Mesendoderm (in vitro differentiated cells): ENCODE results near the gene NID2.
A peak's percentile ranks its signal among the peaks of the same experiment; 100 is the strongest.

Experiments used
- DNase-seq: peaks from one replicate; pipeline ENCODE4 v3.0.0; 2013
- H2AK5ac ChIP-seq: 2 replicates; pipeline ENCODE4 v1.6.1; 2013; ENCODE audit warnings: low read length, inconsistent platforms
- H2BK120ac ChIP-seq: 2 replicates; pipeline ENCODE4 v1.6.1; 2013; ENCODE audit warnings: low read depth, mild to moderate bottlenecking, low read length, moderate library complexity, mixed read lengths
- H2BK15ac ChIP-seq: replicated peaks from 2 replicates; pipeline ENCODE4 v1.6.1; 2013; ENCODE audit warnings: low read depth, mild to moderate bottlenecking, moderate library complexity
- H2BK5ac ChIP-seq: 2 replicates; pipeline ENCODE4 v1.6.1; 2013; ENCODE audit warnings: low read length, inconsistent platforms
- H3K18ac ChIP-seq: 2 replicates; pipeline ENCODE4 v1.6.1; 2013; ENCODE audit warnings: mild to moderate bottlenecking, low read length, mixed read lengths
- H3K23ac ChIP-seq: one replicate; pipeline ENCODE4 v1.6.1; 2013; ENCODE audit warnings: low read length
- H3K27ac ChIP-seq: 2 replicates; pipeline ENCODE4 v1.5.1; 2013; ENCODE audit warnings: low read depth, mild to moderate bottlenecking, inconsistent platforms, low read length, moderate library complexity
- H3K27me3 ChIP-seq: 2 replicates; pipeline ENCODE4 v1.6.1; 2013; ENCODE audit warnings: low read length, control low read depth, mild to moderate bottlenecking, inconsistent platforms; ENCODE audit not compliant: insufficient read depth, poor library complexity
- H3K36me3 ChIP-seq: 2 replicates; pipeline ENCODE4 v1.6.1; 2013; ENCODE audit warnings: low read length, inconsistent platforms; ENCODE audit not compliant: control insufficient read depth, insufficient read depth
- H3K4ac ChIP-seq: one replicate; pipeline ENCODE4 v1.6.1; 2013; ENCODE audit warnings: low read depth, mild to moderate bottlenecking, low read length, moderate library complexity
- H3K4me1 ChIP-seq: 2 replicates; pipeline ENCODE4 v1.6.1; 2013; ENCODE audit warnings: low read depth, low read length, inconsistent platforms; ENCODE audit not compliant: control insufficient read depth
- H3K4me2 ChIP-seq: 2 replicates; pipeline ENCODE4 v1.6.1; 2013; ENCODE audit warnings: low read length
- H3K4me3 ChIP-seq: 2 replicates; pipeline ENCODE4 v1.5.1; 2013; ENCODE audit warnings: mild to moderate bottlenecking, low read length
- H3K56ac ChIP-seq: one replicate; pipeline ENCODE4 v1.6.1; 2013; ENCODE audit warnings: low read length
- H3K79me1 ChIP-seq: 2 replicates; pipeline ENCODE4 v1.6.1; 2013; ENCODE audit warnings: low read length, inconsistent platforms
- H3K79me2 ChIP-seq: 2 replicates; pipeline ENCODE4 v1.6.1; 2013; ENCODE audit warnings: mild to moderate bottlenecking, low read length; ENCODE audit not compliant: control insufficient read depth, insufficient read depth
- H3K9ac ChIP-seq: 2 replicates; pipeline ENCODE4 v1.6.1; 2013; ENCODE audit warnings: low read length, inconsistent platforms
- H4K5ac ChIP-seq: one replicate; pipeline ENCODE4 v1.6.1; 2013; ENCODE audit warnings: low read length
- H4K8ac ChIP-seq: one replicate; pipeline ENCODE4 v1.6.1; 2013; ENCODE audit warnings: low read depth, mild to moderate bottlenecking, control low read depth, low read length, moderate library complexity
- WGBS: extraction: QIAGEN DNeasy Blood & Tissue Kit; methylation state at CpG from one replicate; pipeline ENCODE4 v1.1.7; 2013; ENCODE audit warnings: low lambda C conversion rate, missing lambda C conversion rate; ENCODE audit not compliant: insufficient coverage; ENCODE audit errors: extremely low coverage; 5-methylcytosine and 5-hydroxymethylcytosine counted together

The NID2 gene

GRCh38 chr14:52033101-52033642 lies 35.7 kb downstream of the NID2 start:
- Histone ChIP-seq H3K27ac (no peak overlapping the region), H2BK15ac (no peak overlapping the region), H3K4me3 (no peak overlapping the region), H4K8ac (no peak overlapping the region), H4K5ac (no peak overlapping the region), H3K27me3 (no peaks in the 10 kb centered on the region), H3K18ac (peak overlapping the region; percentile 14), H2BK5ac (no peak overlapping the region), H2BK120ac (no peak overlapping the region), H3K4me2 (no peak overlapping the region), H2AK5ac (no peak overlapping the region), H3K4ac (no peak overlapping the region), H3K79me1 (no peaks in the 10 kb centered on the region), H3K23ac (no peak overlapping the region), H3K56ac (no peak overlapping the region), H3K9ac (no peak overlapping the region), H3K79me2 (no peaks in the 10 kb centered on the region), H3K4me1 (no peaks in the 10 kb centered on the region), H3K36me3 (no peaks in the 10 kb centered on the region)
- peak; percentile 44 for DNase-seq
- WGBS, result no CpG with 5 or more reads among the region's 10 CpGs

DNA sequence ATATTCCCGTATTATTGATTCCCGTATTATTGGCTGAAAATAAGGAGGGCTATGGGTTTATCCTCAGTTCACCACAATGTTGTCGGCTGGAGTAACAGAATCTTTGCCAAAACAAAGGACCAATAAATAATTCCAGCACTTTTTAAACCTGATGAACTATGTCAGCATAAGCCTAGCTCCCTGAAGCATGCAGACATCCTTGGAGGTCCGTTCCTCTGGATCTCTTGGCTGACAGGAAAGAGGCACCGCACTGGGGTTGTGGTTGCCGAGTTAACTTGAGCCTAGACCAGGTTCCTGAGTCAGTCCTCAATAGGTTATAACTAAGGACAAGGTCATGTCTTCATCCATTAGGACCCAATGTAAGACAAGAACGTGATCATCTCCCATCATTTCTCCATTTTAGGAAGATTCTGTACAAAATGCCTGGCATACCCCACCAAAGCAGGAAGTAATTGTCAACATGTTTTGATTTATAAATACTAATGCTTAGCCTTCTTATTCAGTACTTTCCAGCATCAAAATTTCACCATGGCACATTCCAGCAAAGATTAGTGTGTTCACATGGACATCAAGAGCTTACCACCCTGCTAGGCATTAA lies 36.6 kb downstream of the NID2 start:
- no peak overlapping the region for H2AK5ac ChIP-seq
- no peaks in the 10 kb centered on the region for H3K4me1 ChIP-seq
- no peak overlapping the region for H4K8ac ChIP-seq
- H3K4me3 ChIP-seq, result no peak overlapping the region
- no peak overlapping the region for H3K23ac ChIP-seq
- H3K79me2 ChIP-seq, result no peaks in the 10 kb centered on the region
- no peaks in the 10 kb centered on the region for H3K79me1 ChIP-seq
- no CpG with 5 or more reads among the region's 7 CpGs for WGBS
- H3K27me3 ChIP-seq, result no peaks in the 10 kb centered on the region
- no peaks in the 10 kb centered on the region for H3K36me3 ChIP-seq
- H3K4me2 ChIP-seq, result no peak overlapping the region
- no peak overlapping the region for H2BK5ac ChIP-seq
- H2BK15ac ChIP-seq, result no peak overlapping the region
- H3K27ac ChIP-seq, result no peak overlapping the region
- no peak for DNase-seq
- H4K5ac ChIP-seq, result no peak overlapping the region
- no peak overlapping the region for H3K4ac ChIP-seq
- no peak overlapping the region for H2BK120ac ChIP-seq
- no peak overlapping the region for H3K56ac ChIP-seq
- no peak overlapping the region for H3K9ac ChIP-seq
- no peak overlapping the region for H3K18ac ChIP-seq

DNA sequence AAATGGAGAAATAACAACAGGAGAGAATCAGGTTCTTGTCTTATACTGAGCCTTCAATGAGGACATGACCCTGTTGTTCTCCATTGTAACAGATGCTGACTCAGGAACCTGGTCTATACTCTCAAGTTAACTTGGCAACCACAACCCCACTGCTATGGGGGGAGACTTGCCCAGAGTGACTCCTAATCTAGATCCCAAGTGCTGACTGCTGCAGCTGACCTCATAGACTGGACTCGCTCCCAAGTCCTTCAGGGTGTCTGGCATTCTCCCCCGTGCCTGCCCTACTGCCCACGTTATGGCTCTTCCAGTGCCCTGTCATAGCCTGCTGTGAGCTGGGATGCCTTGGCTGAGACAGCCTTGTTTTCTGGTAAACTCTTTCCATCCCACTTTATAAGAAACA lies 37.1 kb downstream of the NID2 start:
- Histone ChIP-seq H4K8ac (no peak overlapping the region), H3K4me1 (no peaks in the 10 kb centered on the region), H2BK5ac (no peak overlapping the region), H2BK15ac (no peak overlapping the region), H4K5ac (no peak overlapping the region), H3K4me3 (no peak overlapping the region), H3K4ac (no peak overlapping the region), H3K36me3 (no peaks in the 10 kb centered on the region), H2BK120ac (no peak overlapping the region), H3K9ac (no peak overlapping the region), H2AK5ac (no peak overlapping the region), H3K27ac (no peak overlapping the region), H3K4me2 (no peak overlapping the region), H3K27me3 (no peaks in the 10 kb centered on the region), H3K56ac (no peak overlapping the region), H3K79me2 (no peaks in the 10 kb centered on the region), H3K23ac (no peak overlapping the region), H3K18ac (no peak overlapping the region), H3K79me1 (no peaks in the 10 kb centered on the region)
- no CpG with 5 or more reads among the region's 3 CpGs for WGBS
- no peak for DNase-seq

DNA sequence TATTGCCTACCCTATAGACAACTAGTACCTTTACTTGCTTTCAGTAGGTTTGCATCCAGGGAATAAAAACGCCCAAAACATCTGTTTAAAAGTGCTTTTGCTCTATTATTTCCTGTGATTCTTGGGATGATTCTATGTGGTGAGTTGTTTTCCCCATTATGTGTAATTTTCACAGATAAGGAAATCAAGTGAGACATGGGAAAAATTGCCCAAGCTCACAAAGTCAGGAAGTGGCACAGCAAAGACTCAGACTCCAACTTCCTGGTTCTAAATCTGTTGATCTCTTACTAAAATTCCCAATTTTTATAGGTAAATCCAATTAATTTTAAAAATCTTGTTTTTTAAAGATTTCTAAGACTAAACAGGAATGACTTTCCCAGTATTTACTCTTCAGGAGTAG lies 39.0 kb downstream of the NID2 start:
- Histone ChIP-seq H3K4me2 (no peak overlapping the region), H3K4me1 (no peaks in the 10 kb centered on the region), H3K18ac (no peak overlapping the region), H3K79me2 (no peaks in the 10 kb centered on the region), H4K5ac (no peak overlapping the region), H2BK120ac (no peak overlapping the region), H3K9ac (no peak overlapping the region), H3K36me3 (no peaks in the 10 kb centered on the region), H4K8ac (no peak overlapping the region), H2BK15ac (no peak overlapping the region), H3K79me1 (no peaks in the 10 kb centered on the region), H3K27me3 (no peaks in the 10 kb centered on the region), H3K4ac (no peak overlapping the region), H3K27ac (no peak overlapping the region), H3K56ac (no peak overlapping the region), H2AK5ac (no peak overlapping the region), H3K4me3 (no peak overlapping the region), H2BK5ac (no peak overlapping the region), H3K23ac (no peak overlapping the region)
- no peak for DNase-seq
- no CpG with 5 or more reads among the region's 1 CpG for WGBS

DNA sequence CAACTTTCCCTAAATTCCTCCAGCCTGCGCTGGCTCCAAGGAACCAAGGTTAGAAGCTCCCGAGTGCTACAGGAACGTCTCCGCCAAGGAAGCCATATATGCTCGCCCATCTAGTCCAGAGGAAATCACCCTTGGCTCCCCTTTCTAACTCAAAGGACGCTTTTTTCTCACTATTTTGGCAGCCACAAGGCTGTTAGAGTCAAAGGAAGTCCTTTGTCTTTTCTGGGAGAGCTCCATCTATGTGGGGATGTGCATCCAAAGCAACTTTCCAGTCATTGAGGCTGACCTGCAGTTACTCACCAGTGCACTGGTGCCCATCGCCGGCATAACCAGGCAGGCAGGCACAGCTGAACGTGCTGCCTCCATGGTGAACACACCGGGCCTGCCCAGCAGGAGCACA lies 42.0 kb downstream of the NID2 start:
- DNase-seq, result no peak
- Histone ChIP-seq H3K36me3 (no peaks in the 10 kb centered on the region), H2BK120ac (no peak overlapping the region), H3K79me1 (no peaks in the 10 kb centered on the region), H4K5ac (no peak overlapping the region), H3K27ac (no peak overlapping the region), H2BK15ac (no peak overlapping the region), H2AK5ac (no peak overlapping the region), H3K4me1 (no peaks in the 10 kb centered on the region), H4K8ac (no peak overlapping the region), H3K9ac (no peak overlapping the region), H3K4me2 (no peak overlapping the region), H3K56ac (no peak overlapping the region), H3K18ac (no peak overlapping the region), H3K4me3 (no peak overlapping the region), H3K4ac (no peak overlapping the region), H2BK5ac (no peak overlapping the region), H3K79me2 (no peaks in the 10 kb centered on the region), H3K23ac (no peak overlapping the region), H3K27me3 (no peaks in the 10 kb centered on the region)
- no CpG with 5 or more reads among the region's 10 CpGs for WGBS
